ENCODE data around the gene SUPT4H1.

The SUPT4H1 gene

DNA sequence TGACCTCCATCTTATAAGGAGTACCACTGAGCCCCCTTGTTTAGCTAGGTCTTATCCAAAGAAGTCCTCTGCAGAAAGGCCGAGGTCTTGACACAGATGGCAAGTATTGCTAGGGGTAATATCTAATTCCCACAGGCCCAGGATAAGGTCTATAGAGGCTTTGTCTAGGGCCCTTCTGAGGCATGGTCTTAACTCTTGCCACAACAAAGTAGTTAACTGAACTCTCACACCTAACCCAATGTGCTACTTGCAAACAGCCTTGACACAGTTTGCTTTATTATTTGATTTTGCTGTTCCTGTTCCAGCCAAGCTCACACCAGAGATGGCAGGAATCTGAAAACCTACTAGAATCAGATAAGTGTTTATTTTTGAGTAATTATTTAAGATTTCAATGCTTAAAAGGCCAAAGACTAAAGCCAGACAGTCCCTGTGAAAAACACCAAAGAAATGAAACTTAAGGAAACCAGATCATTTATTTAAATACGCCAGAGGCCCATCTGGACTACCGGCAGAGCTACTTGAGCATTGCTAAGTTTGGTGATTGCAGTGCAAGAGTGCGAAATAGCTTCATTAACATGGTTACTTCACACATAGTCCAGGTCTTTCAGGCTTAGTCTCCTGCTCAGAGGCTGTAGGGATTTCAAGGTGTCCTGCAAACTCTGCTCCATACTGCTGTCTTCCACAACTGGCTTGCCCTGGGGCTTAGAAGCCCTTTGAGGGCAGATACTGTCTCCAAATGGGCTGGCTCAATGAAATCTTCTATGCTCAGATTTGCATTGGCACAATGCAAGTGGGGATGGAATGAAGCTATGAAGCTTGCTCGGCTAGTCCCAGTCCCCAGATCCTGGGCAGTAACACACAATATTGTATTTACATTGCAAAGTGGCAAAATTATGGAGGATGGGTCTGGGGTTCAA, 28.5 kb upstream of the SUPT4H1 start:
- DNase-seq: no peak

DNA sequence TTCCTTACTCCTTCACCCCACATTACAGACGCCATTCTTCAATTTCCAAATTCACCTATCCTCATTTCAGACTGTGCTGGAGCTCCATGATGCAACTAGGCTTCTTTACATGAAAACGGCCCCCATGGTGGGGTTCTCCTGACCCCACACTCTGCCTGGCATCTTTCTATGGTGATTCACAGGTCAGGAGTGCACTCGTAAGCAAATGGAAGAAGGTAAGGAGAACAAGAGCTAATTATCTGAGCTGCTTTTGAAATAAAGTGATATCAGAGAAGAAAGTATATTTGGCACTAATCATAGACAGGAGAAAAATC, 27.5 kb upstream of the SUPT4H1 start:
- DNase-seq: no peak

DNA sequence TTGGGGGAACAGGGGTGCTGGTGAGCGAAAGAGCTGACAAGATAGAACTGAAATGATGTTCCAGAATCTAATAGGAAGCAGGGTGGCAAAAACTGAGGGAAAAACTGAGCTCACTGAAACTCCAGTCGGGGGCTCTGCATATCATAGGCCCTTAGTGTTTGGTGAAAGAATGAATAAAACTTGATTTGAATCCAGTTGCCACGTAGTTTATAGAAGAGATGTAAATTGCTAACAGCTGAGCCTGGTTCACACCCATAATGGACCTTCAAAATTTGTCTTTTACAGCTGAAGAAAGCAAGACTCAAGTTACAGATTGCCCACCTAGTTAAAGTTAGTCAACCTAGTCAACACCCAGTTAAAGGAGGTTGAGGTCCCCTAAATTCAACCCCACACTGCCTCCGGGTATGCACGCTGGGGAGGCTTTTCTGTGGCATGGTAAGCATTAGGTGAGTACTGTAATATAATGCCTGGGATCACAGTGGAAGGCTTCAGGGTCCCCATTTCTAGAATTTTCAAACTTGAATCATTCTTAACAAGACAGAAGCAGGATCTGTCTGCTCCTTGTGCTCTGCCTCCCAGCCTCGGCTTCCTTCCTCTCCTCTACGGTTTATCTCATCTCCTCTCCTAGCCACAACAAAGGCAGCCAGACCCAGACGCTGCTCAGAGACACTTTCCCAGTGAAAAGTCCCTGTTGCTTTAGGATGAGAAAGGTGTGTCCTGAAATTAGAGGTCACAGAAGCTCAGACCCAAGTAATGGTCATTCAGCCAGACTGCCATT, 26.9 kb upstream of the SUPT4H1 start:
- DNase-seq: no peak

DNA sequence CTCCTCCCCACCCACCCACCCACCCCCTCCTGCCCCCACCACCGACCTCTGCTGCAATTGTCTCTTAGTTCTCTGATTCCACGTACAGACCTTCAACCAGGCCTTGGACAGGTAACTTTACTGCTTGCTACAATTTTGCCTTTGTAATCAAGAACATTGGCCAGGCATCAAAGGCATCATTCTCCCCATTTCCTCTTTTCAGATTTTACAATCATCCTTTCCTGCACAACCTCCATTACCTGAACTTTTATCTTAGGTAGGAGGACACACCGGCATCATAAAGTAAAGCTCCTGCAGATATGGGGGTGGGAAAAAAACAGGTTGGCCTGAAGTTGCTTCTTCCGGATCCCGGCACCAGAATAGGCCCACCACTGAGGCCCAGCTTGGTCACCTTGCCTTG, 25.7 kb upstream of the SUPT4H1 start:
- DNase-seq: no peak

DNA sequence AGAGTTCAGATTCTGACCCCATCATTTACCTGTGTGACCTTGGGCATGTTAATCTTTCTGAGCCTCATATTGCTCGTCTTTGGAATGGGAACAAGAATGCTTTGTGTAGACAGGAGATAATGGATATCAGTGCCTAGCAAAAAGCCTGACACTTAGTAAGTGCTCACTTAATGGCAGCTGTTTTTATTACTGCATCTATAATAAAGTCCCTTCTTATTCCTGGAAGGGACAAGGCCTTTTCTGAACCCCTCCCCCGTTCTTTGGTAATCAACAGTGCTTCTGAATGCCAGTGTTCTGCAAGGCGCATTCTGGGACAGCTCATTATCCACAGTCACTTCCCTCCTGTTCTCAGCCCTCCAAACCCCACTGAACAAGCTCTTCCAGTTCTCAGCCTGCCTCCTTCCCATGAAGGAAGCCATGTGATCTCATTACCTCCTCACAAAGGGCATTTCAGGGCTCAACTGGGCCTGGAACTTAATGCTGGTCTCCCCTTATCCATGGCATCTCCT, 25.1 kb upstream of the SUPT4H1 start:
- DNase-seq: no peak

DNA sequence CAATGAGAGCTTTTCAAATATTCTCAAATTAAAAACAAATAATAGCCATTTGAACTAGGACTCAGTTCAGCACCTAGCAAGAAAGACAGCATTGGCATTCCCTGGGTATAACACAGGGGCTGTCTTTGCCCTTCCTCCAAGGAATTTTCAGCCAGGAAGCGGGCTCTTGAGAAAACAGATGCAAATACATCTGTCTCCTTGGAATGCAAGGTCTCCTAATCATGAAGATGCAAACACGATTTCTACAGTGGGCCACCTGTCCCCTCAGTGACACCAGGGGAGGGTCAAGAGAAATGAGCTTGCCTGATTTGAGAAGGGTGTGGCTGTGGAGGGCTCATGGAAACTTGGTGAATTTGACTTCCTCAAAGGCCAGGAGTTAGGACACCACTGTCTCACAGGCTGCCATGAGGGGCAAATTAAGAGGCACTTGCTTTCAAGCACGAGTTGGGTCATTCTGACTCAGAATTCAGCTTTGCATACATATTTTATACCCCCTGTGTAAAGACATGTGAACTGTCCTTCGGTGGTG, 24.5 kb upstream of the SUPT4H1 start:
- DNase-seq: no peak

DNA sequence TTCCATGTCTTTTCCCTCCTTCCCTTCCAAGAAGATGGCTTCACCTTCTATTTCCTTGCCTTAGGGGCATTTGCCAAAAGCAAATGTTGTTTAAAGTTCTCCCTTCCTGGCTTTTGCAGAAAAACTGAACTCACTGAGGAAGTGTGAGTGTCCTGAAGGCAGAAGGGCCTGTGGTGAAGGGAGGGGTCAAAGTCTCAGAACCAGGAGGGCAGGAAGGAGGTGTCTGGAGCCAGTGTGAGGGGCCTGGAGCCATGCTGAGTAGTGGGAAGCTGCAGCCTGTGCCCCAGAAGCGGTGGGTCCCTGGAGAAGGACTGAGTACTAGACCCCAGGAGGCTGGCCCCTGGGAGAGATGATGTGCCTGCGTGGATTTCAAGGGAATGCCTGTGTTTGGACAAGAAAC, 23.8 kb upstream of the SUPT4H1 start:
- DNase-seq: no peak

DNA sequence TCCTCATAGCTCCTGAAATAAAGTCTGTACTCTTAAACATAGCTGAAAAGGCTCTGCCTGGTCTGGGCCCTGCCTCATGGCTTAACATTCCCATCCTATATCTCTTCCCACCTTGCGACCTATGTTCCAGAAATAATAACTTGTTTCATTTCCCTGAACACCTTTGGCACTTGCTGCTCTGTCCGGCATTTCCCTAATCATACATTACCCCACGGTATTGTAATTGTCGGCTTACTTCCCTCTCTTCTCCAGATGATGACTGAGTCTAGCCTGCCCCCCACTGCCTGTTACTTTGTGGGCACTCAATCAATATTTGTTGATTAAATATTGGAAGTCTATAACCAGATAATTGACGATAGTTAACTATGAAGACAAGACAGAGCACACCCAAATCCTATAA, 23.3 kb upstream of the SUPT4H1 start:
- no peak for DNase-seq

DNA sequence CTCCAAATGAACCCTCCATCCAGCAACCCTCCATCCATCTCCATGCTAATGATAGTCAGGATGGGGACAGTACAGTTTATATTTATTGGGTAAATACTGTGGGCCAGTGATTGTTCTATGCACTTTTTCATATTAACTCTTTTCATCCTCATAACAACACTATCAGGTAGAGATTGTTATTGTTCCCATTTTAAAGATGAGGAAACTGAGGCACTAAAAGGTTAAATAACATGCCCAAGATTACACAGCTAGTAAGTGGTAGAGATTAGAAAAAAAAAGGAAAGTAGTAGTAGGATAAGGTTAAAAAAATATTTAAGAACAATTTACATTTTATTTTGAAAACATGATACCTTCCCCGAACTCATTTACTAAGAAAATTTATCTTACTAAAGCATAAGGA, 21.9 kb upstream of the SUPT4H1 start:
- DNase-seq: no peak

DNA sequence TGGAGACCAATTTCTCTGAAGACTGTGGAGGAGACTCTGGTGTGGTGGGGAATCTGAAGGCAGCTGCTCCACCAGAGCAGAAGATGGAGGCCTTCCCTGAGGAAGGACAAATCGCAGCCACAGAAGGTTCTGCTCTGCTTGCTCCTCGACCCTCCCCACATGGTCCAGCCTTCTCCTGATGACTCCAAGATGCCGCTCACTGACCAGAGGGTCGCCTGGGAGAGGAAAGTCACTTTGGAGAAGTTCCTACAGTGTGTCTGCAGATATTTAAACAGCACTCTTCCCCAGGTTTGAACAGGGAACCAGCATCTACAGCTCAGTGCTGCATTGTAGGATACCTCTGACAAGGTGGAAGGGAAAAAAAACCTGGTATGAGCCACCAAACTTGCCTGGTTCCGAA, 21.0 kb upstream of the SUPT4H1 start:
- no peak for DNase-seq

DNA sequence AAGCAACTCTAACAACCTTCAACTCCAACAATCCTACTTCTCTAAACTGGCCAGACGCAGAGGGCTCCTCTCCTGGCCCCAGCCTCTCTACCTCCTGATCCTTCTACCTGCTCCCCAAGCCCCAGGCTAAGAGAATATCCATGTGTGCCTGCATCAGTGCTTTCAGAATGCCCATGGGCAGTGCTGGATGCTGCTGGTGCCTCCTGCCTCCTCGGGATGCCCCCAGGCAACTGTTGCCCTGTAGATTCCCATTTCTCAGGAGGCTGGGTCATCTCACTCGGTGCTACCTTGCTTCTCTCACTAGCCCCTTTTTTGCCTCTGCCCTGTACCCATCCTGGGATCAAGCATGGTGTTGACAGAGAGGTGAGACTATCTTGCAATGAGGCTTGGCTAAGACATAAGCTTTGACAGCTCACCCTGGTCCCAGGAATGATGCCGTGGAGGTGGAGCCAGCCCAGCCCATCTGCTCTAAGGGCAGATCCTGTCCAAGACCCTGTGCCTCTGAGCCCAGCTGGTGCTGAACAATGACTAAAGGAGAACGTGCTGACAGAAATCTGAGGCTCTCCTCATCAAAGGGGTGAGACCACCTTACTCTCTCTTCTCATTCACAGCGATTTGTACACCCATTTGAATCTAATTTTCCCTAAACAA, 19.4 kb upstream of the SUPT4H1 start:
- DNase-seq: peak in 1 of 2 experiments; percentile 11

DNA sequence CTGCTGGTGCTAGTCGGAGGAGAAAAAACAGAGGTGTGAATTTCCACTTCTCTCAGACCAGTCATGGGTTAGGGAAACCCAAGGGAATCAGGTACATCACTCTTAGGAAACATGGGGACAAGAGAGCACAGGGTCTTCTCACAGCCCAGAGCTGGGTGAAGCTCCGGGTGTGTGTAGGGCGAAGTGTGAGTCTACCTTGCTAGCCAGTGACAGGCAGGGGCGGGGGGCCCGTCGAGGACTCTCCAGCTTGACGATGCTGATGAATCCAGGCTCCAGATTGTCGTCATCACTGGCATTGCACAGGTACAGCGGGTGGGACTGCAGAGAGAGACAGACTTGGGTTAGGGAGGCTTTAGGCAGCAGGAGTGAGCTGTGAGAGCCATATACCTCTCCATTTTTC, 18.7 kb upstream of the SUPT4H1 start:
- DNase-seq: no peak

DNA sequence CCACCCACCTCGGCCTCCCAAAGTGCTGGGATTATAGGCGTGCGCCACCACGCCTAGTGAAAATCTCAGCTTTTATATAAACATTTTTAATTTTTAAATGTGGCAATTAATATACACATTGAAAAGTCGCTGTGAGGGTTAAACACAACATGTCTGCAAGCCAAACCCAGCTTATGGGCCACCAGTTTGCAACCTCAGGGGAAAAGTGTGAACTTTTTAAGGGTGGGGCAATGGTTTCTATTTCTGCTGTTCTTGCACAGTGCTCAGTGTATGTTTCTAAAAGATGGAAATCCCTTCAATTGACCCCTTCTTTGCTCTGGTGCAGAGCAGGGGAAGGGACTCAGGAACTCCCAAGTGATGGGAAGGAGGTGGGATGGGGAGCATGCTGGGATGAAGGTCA, 18.3 kb upstream of the SUPT4H1 start:
- DNase-seq: no peak

DNA sequence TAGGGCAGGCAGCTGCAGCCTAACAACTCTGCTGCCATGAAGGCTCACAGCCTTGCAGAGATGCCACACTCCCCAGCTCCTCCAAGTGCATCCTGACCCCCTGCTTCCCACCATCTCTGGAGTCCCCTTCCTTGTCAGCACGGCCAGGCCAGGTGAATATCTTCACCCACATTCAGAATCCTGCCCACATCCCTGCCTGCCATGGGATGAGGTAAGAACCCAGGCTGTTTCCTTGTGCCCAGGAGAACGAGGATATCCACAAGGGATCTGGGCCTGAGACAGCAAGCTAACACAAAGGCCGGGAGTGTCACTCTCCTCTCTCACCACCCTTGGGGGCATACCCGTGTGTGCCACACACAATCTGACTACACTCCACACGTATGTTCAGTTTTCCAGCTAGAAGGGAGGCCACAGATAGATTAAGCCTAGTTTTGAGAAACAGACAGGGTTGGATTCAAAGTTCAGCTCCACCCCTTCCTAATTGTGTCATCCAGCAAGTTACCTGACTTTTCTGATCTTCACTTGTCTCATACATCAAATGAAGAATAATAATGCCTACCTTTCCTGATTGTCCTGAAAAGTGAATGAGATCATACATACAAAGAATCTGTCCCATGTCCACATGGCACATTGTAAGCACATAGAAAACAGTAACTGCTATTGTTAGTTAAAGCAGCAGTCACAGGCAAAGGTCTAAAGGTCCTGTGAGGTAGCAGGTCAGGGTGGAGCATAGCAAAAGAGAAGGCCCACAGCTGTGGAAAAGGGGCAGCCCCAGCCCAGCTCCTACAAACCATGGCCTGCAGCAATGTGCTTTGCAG, 17.4 kb upstream of the SUPT4H1 start:
- no peak for DNase-seq

DNA sequence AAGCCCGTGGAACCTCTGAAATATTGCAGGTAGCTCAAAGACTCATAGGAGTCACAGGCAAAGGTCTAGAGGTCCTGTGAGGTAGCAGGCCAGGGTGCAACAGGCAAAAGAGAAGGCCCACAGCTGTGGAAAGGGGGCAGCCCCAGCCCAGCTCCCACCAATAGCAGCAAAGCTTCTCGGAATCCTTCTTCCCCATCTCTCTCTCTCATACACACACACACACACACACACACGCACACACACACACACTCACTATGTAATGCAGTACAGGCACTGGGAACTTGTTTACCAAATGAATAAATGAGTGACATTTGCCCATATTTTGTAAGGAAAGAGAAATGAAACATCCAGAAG, 16.8 kb upstream of the SUPT4H1 start:
- DNase-seq: no peak

DNA sequence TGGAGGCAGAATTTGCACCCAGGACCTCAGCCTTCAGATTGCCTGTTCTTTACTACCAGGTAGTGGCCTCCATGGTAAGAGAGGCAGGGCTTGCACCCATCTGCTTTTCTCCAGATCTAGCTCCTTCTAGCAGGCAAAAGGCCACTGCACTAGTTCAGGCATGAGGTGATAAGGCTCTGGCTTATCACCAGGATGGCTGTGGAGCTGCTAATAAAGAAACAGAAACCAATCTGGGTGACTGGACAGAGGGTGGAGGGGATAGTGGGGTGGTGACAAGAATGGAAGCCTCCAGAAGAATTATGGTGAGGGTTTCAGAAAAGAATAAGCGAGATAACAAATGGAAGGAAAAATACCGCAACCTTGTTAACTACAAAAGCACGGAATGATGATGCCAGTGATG, 15.5 kb upstream of the SUPT4H1 start:
- no peak for DNase-seq

DNA sequence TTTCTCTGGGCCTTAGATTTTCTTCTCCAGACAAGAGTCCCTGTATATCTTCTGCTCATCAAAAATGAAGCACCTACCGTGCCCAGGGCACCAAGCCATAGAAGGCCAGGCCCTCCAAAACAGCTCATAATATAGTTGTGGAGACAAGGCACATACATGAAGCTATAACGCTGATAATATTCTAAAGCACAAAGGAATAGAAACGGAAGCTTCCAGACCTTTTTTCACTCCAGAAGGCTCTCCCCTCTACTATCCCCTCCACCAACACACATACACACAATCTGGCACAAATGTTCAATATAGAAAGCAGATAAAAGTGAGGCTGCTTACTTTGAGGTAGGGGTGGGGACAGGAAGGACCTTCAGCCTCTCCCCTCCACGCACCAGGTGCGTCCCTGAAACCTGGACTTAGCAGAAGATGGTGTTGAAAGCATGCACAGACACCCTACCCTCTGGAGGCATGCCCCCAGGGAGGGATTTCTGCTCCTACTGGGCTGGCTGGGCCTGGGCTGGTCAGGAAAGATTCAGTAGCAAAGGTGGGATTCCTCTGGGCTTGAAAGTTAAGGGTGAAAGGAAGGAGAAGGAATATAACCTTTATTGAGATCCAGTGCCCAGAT, 14.1 kb upstream of the SUPT4H1 start:
- DNase-seq: no peak

DNA sequence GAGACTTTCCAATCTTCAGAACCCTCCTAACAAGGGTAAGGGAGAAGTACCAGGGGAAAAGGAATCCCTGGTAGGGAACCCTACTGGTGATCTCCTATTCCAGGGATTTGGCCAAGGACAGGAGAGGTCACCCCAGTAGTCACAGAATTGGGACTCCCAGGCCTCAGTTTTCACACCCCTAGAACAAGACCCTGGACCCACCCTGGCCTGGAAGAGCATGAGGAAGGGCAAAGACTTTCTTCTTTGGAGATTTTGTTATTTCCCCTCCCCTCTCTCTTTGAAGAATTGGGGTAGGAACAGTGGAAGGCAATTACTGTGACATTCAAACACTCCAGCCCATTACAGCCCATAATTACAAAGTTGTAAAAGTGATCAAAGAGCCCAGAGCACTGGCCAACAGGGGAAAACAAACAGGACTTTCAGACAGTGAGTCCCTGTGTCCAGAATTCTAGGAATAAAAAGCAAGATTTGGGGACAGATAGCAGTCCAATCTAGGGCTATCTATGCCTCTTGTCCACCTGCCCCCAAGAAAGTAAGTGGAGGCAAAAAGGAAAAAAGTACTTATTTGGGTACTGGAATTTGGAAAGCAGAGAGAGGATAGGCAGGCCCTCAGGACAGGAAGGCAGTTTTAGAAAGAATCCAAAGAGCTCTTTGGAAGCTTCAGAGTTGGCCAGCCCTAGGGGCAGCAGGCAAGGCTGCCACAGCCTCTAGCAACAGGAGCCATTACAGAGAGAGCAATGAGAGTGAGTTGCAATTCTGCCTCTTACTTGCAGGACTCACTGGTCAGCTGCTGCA, 13.4 kb upstream of the SUPT4H1 start:
- DNase-seq: no peak

DNA sequence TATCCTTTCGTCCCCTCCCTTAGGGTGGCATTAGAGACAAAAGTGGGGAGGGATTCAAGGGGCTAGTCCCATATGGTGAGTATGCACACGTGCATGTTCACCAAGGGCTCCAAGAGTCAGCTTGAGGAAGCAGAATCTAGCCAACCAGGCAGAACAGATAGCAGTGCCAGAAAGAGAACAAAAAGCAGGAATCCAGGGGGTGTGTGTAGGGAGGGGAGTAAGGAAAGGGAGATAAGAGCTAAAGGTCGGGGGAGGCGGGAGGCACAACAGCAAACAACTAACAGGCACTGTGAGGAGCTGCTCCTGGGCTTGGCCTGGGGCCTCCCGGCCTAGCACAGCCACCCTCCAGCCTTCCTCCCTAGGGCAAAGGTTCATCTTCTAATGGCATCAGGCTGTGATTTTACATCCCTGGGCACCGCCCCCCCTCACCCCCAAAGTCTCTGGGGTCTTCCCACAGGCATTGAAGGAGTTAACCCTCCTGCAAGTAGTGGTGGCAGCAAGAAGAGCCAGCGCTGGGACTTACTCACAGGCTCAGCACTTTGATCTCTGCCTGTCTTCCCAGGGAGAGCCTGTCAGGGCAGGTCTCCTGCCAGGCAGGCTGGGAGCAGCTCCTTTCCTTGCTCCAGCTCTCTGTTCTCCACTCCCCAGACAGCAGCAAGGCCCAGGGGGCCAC, 12.4 kb upstream of the SUPT4H1 start:
- DNase-seq: peak in 1 of 2 experiments; percentile 34

DNA sequence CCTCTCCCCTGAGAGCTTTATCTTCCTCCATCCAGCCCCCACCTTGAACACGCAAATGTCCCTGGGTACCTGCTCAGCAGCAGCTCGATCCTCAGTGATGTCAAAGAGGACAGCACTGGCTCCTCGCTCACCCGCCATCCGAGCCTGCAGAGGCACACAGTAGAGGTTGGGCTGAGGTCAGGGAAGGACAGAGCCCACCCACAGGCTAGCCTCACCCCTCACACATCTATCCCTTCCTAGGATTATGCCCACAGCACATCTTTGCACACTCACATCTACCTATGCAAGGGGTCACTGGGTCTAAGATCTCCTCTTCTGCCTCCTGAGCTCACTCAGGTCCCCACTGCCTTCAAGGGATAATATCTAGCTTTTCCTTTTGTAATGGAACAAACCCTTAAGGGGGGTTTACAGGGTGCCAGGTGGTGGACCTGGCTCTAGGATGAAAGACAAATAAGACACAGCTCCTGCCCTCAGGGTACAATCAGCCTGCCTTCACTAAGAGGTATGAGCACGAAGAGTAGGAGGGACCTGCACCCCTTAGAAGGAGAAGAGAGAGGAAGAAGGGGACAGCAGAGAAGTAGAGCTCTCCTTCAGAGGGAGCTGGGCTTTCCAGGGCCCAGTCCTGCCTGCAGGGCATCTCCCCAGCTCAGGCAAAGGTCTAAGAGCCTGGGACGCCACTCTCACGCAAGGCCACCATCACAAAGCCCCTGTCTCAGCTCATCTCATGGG, 11.6 kb upstream of the SUPT4H1 start:
- no peak for DNase-seq
